CD4-positive, alpha-beta T cell treated with Interleukin-21 for 1 hour (primary cell): ENCODE results near the gene PHKG2.
"Not testable (repeated sequence)": the region's sequence is repeated elsewhere in the genome, so short reads cannot be mapped to it uniquely, and the experiment has no call there.

Experiments used
- DNase-seq: peaks from one replicate; pipeline ENCODE4 v3.0.0-alpha.2; 2020

The PHKG2 gene, protein sequence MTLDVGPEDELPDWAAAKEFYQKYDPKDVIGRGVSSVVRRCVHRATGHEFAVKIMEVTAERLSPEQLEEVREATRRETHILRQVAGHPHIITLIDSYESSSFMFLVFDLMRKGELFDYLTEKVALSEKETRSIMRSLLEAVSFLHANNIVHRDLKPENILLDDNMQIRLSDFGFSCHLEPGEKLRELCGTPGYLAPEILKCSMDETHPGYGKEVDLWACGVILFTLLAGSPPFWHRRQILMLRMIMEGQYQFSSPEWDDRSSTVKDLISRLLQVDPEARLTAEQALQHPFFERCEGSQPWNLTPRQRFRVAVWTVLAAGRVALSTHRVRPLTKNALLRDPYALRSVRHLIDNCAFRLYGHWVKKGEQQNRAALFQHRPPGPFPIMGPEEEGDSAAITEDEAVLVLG

DNA sequence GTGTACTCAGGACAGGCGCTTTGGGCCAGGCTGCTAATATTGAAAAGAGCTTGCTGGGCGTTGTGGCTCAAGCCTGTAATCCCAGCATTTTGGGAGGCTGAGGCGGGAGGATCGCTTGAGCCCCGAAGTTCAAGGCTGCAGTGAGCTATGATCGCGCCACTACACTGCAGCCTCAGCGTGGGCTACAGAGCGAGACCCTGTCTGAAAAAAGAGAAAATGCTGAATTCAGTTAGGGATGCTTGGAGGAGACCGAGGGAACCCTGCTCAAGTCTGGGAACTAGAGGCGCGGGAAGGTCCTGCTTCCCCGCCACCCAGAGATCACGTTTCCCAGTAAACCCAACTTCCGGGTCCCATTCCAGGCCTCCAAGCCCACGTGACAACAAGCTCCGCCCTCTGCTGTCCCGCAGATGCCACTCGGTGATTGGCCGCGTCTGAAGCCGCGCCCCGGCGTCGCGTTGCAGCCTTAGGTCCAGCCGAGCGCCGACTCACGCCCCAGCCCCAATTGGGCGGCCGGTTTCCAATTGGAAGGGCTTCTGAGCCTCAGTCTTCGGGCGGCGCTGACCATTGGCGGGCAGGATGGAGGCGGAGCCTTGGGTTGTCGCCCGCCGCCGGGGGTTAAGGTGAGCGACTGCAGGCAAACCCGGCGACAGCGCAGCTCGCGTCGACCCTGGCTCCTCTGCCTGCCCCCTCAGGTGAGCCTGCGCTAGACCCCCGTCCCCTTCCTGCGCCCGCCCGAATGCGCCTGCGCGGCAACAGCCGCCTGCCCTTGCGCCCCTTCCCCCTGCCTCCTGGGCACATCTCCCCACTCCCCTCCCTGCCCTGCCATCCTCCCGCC, at the start of gene PHKG2:
TSS of gene PHKG2 (plus strand) at position 627 of the 835 bp plus-strand sequence. CDS start 396 bp downstream, outside the sequence.
- DNase-seq, result peak; percentile 97

DNA sequence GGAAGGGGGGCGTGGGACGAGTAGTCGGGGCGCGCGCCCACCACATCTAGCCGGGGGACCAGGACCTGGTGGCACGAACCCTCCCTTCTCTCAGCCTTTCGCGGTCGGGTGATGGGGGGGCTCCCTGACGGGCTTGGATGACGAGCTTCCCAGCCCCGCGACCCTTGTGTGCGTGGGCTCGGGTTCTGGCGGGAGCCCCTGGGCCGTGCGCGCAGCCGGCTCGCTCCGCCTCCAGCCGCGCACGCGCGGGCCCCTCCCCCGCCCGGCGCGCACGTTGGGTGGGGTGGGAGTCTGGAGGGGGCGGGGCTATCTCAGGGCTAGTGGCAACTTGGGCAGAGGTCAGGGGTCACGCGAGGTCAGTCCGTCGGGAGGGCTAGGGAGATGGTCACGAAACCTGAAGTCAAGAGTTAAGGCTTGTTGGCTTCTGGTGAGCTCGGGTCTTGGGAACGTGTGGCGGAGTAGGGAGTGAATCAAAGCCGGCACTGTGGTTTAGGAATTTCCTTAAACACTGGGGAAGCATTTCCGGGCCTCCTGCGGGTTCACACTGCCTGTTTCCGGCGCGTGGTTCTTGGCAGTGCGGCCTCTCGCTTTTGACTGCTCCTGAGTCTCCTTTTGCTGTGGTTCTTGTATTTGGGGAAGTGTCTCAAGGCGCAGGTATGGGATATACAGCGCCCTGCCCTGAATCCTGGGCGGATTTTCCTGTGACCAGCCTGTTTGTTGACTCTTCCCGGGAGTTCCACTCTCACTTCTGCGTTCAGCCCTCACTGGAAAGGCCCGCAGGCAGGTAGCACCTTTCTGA, 49.2 kb upstream of the PHKG2 start, which contains the start of gene SRCAP:
TSS of gene SRCAP (plus strand) at position 356 of the 799 bp plus-strand sequence. CDS start 1,654 bp downstream, outside the sequence.
- peak; percentile 87 for DNase-seq

DNA sequence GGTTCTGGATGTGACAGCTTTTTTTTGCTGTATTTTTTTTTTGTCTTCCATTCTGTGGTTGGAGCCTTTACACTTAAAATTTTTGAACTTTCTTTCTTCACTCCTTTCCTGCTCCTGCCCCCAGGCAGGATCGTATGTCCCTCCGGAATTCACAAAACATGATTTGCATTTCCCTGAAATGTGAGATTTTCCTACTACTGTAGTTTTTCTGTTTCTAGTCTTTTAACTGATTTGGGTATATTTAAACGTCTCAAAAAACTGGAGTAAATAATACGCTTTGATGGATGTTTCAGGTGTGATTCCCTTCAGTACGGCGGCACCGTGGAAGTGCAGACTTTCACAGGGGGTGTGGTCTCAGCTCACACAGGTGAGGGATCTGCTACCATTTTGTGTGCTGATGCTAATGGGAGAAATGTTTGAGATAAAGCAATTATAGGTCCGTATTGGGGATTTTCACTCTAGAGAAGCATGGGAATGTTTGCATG, 48.6 kb upstream of the PHKG2 start:
- DNase-seq, result no peak

DNA sequence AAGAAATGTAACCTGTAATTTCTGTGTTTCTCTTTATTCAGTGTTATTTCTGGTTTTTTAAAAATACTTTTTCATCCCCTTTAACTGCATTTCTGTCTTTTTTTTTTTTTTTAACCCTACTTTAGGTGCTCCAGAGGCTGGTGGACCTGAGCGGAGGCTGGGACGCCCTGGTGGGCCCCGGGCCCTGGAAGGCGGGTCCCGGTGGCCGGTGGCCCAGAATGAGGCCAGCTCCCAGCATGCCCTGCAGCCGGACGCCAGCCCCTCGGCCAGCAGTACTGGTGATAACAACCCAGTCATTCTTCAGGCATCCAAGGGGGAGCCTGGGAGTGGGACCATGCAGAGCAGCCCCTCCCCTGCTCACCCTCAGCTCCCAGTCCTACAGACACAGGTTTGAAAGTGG, 47.7 kb upstream of the PHKG2 start:
- no peak for DNase-seq

DNA sequence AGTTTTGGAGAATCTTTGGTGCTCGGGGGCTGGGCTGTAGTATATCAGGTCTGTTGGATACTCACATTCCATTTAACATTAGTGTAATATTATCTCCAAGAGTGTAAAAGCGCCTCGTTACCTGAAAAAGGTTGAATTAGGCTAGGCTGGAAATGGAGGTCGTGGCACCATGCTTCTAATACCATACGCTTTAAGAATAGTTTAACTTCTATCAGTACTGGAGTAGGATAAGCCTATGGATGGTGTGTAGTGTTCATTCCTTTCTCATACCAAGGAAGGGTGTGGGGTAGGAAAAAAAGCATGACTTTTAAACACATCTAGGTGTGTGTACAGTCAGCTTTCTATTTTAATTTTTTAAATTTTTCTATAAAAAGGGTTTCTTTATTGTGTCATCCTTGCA, 47.3 kb upstream of the PHKG2 start:
- DNase-seq, result no peak

DNA sequence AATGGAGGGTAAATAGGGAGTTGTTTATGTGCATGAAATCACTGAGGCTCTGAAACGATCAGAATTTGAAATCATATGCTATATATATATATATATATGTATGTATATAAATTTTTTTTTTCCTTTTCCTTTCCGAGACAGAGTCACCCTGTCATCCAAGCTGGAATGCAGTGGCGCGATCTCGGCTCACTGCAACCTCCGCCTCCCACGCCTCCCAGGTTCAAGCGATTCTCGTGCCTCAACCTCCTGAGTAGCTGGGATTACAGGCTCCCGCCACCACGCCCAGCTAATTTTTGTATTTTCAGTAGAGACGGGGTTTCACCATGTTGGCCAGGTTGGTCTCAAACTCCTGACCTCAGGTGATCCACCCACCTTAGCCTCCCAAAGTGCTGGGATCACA, 45.2 kb upstream of the PHKG2 start:
- DNase-seq, result not testable (repeated sequence)

DNA sequence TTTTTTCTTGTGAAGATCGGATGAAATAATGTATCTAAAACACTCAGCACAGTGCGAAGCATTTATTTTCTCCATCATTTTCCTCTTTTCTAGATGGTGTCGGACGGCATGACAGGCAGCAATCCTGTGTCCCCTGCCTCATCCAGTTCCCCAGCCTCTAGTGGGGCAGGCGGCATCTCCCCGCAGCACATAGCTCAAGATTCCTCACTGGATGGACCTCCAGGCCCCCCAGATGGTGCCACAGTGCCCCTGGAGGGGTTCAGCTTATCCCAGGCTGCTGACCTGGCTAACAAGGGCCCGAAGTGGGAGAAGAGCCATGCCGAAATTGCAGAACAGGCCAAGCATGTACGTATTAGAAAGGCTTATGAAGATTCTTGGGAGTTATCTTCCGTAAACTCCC, 44.3 kb upstream of the PHKG2 start:
- no peak for DNase-seq

DNA sequence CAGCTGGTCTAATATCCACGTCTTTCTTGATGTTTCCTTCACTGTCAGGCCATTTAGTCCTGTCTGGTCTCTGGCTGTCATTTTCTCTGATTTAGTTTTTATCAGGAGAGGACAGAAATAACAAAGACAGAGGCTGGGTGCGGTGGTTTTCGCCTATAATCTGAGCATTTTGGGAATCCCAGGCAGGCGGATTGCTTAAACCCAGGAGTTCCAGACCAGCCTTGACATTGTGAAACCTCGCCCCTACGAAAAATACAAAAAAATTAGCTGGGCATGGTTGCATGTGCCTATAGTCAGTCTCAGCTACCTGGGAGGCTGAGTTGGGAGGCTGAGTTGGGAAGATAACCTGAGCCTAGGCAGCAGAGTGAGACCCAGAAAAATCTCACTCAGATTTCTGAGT, 42.2 kb upstream of the PHKG2 start:
- no peak for DNase-seq

DNA sequence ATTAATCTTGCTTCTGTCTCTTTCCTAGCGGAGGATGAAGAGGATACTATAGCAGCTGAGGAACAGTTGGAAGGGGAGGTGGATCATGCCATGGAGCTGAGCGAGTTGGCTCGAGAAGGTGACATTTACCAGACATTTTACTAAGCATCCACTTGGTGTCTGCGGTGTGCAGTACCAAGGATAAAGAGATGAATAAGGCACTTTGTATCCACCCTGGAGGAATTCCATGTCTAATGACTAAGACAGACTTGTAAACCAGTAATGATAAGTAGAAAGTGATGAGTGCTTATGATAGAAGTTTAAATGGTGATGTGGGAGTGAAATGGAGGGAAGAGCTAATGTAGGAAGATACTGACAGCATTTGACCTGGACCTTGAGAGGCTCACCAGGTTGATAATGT, 37.3 kb upstream of the PHKG2 start:
- DNase-seq, result no peak

DNA sequence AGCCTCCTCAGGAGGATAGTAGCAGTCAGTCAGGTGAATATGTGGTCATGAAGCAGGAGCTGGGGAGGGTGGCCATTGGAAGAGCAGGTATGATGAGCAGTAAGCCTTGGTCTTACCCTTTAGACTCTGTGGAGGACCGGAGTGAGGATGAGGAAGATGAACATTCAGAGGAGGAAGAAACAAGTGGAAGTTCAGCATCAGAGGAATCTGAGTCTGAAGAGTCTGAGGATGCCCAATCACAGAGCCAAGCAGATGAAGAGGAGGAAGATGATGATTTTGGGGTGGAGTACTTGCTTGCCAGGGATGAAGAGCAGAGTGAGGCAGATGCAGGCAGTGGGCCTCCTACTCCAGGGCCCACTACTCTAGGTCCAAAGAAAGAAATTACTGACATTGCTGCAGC, 36.5 kb upstream of the PHKG2 start:
- no peak for DNase-seq

DNA sequence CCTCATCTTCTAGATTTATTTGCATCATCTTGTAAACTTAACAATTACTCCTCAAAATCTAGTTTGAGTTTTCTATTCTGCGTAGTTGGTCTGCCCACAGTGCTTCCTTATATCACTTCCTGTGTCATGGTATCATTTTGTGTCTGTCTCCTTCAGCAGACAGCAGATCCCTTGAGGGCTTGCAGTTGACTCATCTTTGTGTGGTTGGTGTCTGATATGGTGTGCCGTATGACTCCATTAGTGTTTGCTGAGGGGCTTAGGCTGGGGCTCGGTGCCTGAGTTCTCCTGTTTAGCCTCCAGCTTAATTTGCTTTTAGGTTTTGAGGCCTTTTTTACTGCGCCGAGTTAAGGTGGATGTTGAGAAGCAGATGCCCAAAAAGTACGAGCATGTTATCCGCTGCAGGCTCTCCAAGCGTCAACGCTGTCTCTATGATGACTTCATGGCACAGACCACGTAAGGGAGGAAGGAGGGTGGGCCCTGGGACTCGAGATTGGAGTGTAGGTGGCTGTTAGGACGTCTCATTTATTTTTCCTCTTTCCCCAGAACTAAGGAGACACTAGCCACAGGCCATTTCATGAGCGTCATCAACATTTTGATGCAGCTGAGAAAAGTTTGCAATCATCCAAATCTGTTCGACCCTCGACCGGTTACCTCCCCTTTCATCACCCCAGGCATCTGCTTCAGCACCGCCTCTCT, 32.3 kb upstream of the PHKG2 start:
- peak; percentile 59 for DNase-seq

DNA sequence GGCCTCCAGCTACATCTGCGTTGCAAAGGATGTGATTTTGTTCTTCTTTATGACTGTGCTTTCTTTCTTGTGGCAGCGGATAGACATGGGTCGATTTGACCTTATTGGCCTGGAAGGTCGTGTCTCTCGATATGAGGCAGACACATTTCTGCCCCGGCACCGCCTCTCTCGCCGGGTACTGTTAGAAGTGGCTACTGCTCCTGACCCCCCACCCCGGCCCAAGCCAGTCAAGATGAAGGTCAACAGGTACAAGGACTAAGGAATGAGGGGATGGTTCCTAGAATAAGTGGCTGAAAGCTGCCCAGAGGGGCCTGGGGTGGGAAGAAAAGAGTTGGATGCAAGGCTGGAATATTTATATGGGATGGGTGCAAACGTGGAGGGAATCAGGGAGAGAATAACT, 28.1 kb upstream of the PHKG2 start:
- DNase-seq, result no peak

DNA sequence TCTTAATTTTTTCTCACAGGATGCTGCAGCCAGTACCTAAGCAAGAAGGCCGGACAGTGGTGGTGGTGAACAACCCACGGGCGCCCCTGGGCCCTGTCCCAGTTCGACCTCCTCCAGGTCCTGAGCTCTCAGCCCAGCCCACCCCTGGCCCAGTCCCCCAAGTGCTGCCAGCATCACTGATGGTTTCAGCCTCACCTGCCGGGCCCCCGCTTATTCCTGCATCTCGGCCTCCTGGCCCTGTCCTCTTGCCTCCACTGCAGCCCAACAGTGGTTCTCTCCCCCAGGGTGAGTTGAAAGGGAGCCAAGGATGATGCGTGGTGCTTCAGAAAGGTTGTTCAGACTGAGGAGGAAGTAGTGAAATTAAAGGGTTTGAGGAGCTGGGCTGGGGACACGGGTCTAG, 27.5 kb upstream of the PHKG2 start:
- DNase-seq, result no peak

DNA sequence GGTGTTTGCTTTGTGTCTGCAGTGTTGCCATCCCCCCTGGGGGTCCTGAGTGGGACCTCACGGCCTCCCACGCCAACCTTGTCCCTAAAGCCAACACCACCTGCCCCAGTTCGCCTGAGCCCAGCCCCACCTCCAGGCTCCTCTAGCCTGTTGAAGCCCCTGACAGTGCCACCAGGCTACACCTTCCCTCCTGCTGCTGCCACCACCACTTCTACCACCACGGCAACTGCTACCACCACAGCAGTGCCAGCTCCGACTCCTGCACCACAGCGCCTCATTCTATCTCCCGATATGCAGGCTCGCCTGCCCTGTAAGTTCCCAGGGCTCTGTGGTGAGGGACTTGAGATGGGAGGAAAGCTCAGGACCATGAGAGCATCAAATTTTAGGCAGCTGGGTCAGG, 27.1 kb upstream of the PHKG2 start:
- no peak for DNase-seq

DNA sequence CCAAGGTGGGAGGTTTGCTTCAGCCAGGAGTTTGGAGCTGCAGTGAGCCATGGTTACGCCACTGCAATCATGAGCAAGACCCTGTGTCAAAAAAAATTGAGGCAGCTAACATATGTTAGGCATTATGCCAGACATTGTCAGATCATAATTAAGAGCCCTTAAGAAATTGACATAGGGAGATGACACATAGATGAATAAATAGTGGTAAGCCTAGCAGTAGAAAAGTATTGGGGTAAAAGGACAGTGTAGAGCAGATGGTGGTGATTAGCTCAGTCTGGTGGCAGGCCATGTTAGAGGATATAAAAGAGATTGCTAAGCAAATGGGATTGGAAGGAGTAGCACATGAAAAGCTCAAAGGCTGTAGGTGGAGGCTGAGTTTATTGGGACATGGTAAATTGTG, 26.6 kb upstream of the PHKG2 start:
- DNase-seq, result no peak

DNA sequence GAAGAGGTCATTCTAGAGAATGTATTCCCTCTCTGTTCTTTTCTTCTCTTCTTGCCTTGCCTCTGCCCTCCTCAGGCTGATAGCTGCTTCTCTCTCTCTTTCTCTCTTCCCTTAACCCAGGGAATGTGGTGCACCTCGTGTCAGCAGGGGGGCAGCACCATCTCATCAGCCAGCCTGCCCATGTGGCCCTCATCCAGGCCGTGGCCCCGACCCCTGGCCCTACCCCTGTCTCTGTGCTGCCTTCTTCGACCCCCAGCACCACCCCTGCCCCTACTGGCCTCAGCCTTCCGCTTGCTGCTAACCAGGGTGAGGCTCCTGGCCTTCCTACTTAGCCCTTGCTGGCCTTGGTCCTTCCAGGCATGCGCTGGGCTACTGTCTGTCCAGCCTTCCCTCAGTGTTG, 25.8 kb upstream of the PHKG2 start:
- no peak for DNase-seq

DNA sequence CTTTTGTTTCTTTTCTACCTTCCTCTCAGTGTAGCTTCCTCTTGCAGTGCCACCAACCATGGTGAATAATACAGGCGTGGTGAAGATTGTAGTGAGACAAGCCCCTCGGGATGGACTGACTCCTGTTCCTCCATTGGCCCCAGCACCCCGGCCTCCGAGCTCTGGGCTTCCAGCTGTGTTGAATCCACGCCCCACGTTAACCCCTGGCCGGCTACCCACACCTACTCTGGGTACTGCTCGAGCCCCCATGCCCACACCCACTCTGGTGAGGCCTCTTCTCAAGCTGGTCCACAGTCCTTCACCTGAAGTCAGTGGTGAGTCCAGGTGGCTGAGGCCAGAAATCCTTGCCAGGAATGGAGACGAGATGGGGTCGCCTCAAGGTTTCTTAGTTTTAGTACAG, 25.3 kb upstream of the PHKG2 start:
- DNase-seq, result no peak

DNA sequence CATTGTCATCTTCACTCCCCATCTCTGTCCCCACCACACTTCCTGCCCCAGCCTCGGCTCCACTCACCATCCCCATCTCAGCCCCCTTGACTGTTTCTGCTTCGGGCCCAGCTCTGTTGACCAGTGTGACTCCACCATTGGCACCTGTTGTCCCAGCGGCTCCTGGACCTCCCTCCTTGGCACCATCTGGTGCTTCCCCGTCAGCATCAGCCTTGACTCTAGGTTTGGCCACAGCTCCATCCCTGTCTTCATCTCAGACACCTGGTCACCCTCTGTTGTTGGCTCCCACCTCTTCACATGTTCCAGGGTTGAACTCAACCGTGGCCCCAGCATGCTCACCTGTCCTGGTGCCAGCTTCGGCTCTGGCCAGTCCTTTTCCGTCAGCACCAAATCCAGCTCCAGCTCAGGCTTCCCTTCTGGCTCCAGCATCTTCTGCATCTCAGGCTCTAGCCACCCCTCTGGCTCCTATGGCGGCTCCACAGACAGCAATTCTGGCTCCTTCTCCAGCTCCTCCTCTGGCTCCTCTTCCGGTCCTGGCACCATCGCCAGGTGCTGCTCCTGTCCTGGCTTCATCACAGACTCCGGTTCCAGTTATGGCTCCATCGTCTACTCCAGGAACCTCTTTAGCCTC, 24.4 kb upstream of the PHKG2 start:
- DNase-seq, result no peak

DNA sequence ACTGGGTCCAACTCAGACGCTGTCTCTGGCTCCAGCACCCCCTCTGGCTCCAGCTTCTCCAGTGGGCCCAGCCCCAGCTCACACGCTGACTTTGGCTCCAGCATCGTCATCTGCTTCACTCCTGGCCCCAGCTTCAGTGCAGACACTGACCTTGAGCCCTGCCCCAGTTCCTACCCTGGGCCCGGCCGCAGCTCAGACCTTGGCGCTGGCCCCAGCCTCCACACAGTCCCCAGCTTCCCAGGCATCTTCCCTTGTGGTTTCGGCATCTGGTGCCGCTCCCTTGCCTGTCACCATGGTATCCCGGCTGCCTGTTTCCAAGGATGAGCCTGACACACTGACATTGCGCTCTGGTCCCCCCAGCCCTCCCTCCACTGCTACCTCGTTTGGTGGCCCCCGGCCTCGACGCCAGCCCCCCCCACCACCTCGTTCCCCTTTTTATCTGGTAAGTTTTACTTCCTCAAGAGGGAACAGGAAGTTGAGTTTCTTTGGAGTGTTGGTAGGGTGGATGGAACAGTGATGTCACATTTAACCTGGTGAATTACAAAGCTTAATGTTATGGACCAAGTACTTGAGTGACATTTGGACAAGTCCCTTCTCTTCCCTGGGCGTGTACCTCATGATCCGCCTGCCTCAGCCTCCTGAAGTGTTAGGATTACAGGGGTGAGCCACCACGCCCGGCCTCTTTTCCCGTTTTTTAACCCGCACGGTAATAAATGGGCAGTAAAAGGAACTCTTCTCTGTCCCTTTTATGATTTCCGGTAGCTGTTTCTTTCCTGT, 23.4 kb upstream of the PHKG2 start:
- no peak for DNase-seq

DNA sequence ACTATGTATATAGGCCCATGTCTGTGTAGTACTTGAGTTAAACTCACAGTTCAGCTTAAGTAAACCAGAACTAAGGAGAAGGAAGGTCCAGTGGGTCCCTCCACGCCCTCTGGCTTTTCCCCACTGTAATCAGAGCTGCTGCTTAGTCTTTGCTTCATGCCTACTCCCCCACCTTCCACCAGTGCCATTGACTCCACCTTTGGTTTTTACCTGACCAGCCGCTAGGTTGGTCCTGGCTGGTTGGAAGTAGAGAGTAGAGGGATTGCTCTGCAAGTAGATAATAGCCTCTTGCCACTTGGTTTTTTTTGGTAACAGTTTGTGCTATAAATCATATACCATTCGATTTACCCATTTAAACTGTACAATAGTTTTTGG, 22.8 kb upstream of the PHKG2 start:
- DNase-seq, result no peak

DNA sequence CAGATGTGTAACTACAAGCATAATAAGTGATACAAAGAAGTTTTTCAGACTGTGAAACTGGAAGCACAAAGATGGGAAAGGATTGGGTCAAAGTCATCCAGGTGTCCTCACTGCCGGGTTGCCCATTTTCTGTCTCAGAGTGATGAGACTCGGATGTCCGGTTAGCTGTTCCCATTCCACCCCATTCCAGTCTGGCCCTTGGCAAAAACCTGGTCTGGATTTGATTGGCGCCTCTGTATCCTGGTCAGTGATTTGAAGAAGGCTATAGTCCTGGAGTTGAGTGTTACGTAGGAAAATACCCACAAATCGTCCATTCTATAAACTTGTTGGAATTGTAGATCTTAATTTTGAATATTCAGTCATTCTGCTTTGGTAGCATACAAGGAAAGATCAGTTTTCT, 19.9 kb upstream of the PHKG2 start:
- DNase-seq, result no peak
